Adipocyte (in vitro differentiated cells): ENCODE data around the gene NIPSNAP2.
"Not testable (repeated sequence)": the region's sequence is repeated elsewhere in the genome, so short reads cannot be mapped to it uniquely, and the experiment has no call there.

Source experiments
- DNase-seq: peaks from one replicate; pipeline ENCODE4 v3.0.0-alpha.2; 2015; ENCODE audit warnings: low read depth
- H3K27me3 ChIP-seq: replicated peaks from 2 replicates; pipeline ENCODE4 v1.7.0; 2013; ENCODE audit warnings: mild to moderate bottlenecking, low read length, moderate library complexity; ENCODE audit not compliant: control insufficient read depth, insufficient read depth
- H3K36me3 ChIP-seq: 2 replicates; pipeline ENCODE4 v1.7.0; 2013; ENCODE audit warnings: low read length, mild to moderate bottlenecking, moderate library complexity; ENCODE audit not compliant: control insufficient read depth, insufficient read depth, severe bottlenecking
- H3K4me1 ChIP-seq: 2 replicates; pipeline ENCODE4 v1.7.0; 2013; ENCODE audit warnings: mild to moderate bottlenecking, low read length, moderate library complexity; ENCODE audit not compliant: control insufficient read depth, insufficient read depth
- H3K4me3 ChIP-seq: 2 replicates; pipeline ENCODE4 v1.7.0; 2013; ENCODE audit warnings: mild to moderate bottlenecking, low read length, moderate library complexity
- H3K9ac ChIP-seq: 2 replicates; pipeline ENCODE4 v1.7.0; 2013; ENCODE audit warnings: mild to moderate bottlenecking, low read length, moderate library complexity
- H3K9me3 ChIP-seq: 2 replicates; pipeline ENCODE4 v1.7.0; 2013; ENCODE audit warnings: mild to moderate bottlenecking, low read length, moderate library complexity; ENCODE audit not compliant: control insufficient read depth

The NIPSNAP2 gene

DNA sequence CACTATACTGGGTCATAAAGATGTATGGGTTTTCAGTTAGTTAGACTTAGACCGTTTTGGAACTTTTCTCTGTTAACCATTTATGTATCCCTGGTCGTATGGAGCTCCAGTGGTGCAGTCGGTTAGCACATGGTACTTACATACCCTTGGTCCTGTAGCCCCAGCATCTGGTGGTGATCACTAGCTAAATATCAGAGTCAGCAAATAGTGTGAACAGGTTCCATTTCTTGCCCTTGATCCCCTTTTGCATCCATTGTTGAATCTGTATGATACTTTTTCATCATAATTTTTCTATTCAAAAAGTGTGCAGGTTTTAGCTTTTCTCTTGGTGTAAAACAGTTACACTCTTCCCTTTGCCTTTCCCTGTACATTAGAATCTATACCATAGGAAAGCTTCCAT lies 15.9 kb downstream of the NIPSNAP2 start:
- Histone ChIP-seq H3K9ac (no peak overlapping the region), H3K36me3 (peaks cover 70% of the 10 kb centered on the region), H3K4me3 (no peak overlapping the region), H3K4me1 (peaks cover 5% of the 10 kb centered on the region), H3K9me3 (no peaks in the 10 kb centered on the region), H3K27me3 (no peaks in the 10 kb centered on the region)
- DNase-seq = no peak

DNA sequence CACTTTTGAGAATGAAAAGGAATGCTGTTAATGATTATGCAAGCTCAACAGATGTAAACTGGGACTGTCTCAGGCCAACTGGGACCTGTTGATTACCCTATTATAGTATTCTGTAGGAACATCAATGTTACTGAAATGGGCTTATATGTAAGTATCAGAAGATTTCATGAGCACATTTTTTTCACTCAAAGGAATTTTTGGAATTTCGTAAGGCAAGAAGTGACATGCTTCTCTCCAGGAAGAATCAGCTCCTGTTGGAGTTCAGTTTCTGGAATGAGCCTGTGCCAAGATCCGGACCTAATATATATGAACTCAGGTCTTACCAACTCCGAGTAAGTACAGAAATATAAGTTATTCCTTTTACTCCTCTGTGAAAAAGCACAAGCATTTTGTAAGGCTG lies 19.2 kb downstream of the NIPSNAP2 start:
- Histone ChIP-seq H3K27me3 (no peaks in the 10 kb centered on the region), H3K9me3 (no peaks in the 10 kb centered on the region), H3K4me3 (no peak overlapping the region), H3K9ac (no peak overlapping the region), H3K4me1 (no peaks in the 10 kb centered on the region), H3K36me3 (peaks cover 76% of the 10 kb centered on the region)
- no peak for DNase-seq

DNA sequence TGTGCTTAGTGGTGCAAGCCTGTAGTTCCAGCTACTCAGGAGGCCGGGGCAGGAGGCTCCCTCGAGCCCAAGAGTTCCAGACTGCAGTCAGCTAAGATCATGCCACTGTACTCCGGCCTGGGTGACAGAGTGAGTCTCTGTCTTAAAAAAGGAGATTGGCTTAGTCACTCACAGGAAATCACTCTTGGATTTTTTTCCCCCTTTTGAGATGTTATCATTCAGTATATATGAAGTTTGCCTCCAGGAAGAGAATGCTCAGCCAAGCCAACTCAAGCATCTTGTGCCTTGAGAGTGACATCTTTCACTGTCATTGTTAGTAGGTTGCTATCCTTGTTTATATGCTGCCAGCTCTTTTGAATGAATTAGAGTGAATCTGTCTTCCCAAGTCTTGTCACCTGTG lies 28.0 kb downstream of the NIPSNAP2 start:
- no peak overlapping the region for H3K4me3 ChIP-seq
- no peaks in the 10 kb centered on the region for H3K9me3 ChIP-seq
- peaks cover 55% of the 10 kb centered on the region for H3K36me3 ChIP-seq
- no peak for DNase-seq
- H3K4me1 ChIP-seq = no peaks in the 10 kb centered on the region
- no peak overlapping the region for H3K9ac ChIP-seq
- H3K27me3 ChIP-seq = no peaks in the 10 kb centered on the region

DNA sequence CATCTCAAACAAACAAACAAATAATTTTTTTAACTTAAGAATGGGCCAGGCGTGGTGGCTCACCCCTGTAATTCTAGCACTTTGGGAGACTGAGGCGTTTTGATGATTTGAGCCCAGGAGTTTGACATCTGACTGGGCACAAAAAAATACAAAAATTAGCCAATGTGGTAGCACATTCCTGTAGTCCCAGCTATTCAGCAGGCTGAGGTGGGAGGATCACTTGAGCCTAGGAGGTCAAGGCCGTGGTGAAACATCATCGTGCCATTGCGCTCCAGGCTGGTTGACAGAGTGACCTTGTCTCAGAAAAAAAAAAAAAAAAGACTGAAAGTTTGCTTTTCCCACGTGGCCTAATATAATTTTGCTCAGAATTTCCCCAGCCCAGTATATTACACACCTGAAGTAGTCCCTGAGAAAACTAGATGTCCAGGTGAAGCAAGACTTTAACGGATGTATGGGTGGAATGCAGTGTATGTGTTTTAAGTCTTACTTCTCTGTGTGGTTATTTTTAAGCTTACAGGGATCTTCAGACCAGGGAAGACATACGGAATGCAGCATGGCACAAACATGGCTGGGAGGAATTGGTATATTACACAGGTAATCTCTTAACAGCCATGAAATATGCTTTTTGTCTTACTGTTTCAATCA lies 32.6 kb downstream of the NIPSNAP2 start:
- DNase-seq = no peak
- peaks cover 6% of the 10 kb centered on the region for H3K4me1 ChIP-seq
- H3K36me3 ChIP-seq = peaks cover 50% of the 10 kb centered on the region
- no peaks in the 10 kb centered on the region for H3K9me3 ChIP-seq
- no peak overlapping the region for H3K4me3 ChIP-seq
- no peaks in the 10 kb centered on the region for H3K27me3 ChIP-seq
- no peak overlapping the region for H3K9ac ChIP-seq

DNA sequence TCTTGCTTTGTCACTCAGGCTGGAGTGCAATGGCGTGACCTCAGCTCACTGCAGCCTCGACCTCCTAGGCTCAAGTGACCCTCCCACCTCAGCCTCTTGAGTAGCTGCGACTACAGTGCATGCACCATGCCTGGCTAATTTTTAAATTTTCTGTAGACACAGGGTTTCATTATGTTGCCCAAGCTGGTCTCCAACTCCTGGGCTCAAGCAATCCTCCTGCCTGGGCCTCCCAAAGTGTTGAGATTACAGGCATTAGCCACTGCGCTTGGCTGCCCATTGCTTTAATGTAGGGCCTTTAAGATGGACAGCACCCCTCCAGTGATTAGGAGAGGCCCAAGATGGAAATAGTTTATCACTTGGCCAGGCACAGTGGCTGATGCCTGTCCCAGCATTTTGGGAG lies 39.4 kb downstream of the NIPSNAP2 start:
- Histone ChIP-seq H3K9me3 (no peaks in the 10 kb centered on the region), H3K27me3 (no peaks in the 10 kb centered on the region), H3K4me3 (no peak overlapping the region), H3K9ac (no peak overlapping the region), H3K36me3 (peaks cover 8% of the 10 kb centered on the region), H3K4me1 (peaks cover 6% of the 10 kb centered on the region)
- no peak for DNase-seq

DNA sequence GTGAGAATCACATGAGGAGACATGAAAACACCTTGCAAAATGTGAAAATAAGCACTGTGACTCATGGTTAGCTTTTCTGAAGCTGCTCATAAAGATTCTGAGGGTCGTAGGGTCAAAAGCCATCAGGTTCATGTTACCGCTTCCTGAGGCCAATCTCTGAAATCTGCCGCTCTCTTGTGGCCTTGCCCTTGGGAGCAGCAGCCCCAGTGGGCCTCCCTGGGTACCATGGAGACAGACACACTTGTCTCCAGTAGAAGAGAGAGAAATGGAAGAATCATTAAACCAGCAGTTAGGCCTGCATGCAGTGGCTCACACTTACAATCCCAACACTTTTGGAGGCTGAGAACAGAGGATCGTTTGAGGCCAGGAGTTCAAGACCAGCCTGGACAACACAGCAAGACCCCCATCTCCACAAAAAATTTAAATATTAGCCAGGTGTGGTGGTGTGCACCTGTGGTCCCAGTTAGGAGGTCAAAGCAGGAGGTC lies 42.8 kb downstream of the NIPSNAP2 start:
- Histone ChIP-seq H3K27me3 (no peaks in the 10 kb centered on the region), H3K36me3 (peaks cover 5% of the 10 kb centered on the region), H3K4me3 (no peak overlapping the region), H3K9ac (no peak overlapping the region), H3K4me1 (no peaks in the 10 kb centered on the region), H3K9me3 (no peaks in the 10 kb centered on the region)
- DNase-seq = no peak

DNA sequence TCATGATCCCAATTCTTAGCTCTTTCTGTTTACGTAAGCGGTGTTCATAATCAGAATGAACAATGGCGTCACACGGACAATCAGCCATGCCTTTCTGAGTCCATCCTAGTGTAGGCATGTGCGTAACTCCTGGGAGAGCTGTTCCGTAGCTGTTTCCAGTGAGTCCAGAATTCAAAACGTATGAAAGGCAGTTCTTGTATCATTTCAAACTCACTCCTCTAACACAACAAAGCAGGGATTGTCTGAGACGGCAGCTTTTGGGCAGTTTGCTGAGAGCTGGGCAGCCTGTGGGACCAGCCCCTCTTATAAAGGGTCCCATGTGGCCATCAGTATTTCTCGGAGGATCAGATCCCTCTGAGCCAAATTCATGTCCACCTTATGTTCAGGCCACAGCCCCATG lies 43.5 kb downstream of the NIPSNAP2 start:
- Histone ChIP-seq H3K4me1 (no peaks in the 10 kb centered on the region), H3K27me3 (no peaks in the 10 kb centered on the region)

DNA sequence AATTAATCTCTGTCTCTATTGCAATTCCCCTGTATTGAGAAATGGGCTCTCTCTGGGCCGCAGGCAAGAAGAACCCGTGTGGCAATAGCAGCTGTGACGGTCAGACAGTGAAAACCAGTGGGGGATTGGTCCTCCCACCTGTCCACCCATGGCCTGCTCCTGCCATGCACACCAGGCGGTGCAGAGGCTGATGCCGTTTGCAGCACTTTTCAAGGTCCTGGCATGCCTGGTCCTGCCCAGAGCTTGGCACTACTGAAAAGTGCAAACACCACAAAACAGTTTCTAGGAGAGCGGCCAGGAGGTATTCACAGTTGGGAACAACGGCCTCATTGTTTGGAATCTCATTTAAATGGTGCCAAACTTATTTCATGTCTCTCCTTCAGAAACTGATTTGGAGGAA lies 45.3 kb downstream of the NIPSNAP2 start:
- peaks cover 14% of the 10 kb centered on the region for H3K36me3 ChIP-seq
- DNase-seq = no peak
- no peak overlapping the region for H3K4me3 ChIP-seq
- no peak overlapping the region for H3K9ac ChIP-seq
- no peaks in the 10 kb centered on the region for H3K9me3 ChIP-seq
- H3K4me1 ChIP-seq = no peaks in the 10 kb centered on the region
- no peaks in the 10 kb centered on the region for H3K27me3 ChIP-seq

More for the DNA sequence above, 43.5 kb downstream of the NIPSNAP2 start:
- no peak overlapping the region for H3K4me3 ChIP-seq
- no peak for DNase-seq
- H3K9me3 ChIP-seq = no peaks in the 10 kb centered on the region
- no peak overlapping the region for H3K9ac ChIP-seq
- H3K36me3 ChIP-seq = peaks cover 6% of the 10 kb centered on the region

DNA sequence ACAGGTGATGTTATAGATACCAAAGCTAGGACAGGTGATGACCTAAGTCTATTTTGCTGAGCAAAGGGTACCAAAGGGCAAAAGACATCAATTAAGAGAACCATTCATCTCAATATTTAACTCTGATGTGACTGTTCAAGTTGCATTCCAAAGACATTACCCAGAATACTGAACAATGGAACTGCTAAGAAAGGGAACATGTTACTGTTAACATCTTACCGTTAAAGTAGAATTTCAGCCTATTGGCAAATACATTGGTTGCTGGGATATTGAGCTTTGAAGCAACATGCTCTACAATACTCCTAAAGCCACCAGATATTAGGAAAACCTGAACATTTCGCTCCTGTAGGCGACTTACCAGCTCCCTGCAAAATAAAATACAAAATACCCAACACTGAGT lies 52.6 kb downstream of the NIPSNAP2 start:
- peaks cover 33% of the 10 kb centered on the region for H3K36me3 ChIP-seq
- H3K9ac ChIP-seq, H3K27me3 ChIP-seq, H3K9me3 ChIP-seq, H3K4me3 ChIP-seq, DNase-seq, H3K4me1 ChIP-seq: not testable (repeated sequence)

DNA sequence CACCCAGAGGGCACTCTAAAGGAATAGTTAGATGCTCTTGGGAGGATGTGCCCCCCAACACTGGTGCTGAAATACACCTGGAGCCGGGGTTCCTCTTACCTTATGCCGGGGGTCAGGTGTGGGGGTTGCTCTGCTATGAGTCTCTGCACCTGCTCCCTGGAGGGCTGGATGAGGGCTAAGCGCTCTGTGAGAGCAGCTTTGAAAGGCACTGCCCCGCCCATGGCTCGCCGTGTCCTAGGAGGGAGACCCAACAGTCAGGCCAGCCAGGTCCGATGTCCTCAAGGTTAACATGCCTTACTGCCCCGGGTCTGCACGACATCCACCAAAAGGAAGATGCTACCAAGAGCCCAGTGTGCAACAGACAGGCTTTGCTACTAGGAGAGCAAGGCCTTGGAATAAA lies 55.1 kb downstream of the NIPSNAP2 start:
- no peak for DNase-seq
- H3K9me3 ChIP-seq = no peaks in the 10 kb centered on the region
- no peak overlapping the region for H3K4me3 ChIP-seq
- no peaks in the 10 kb centered on the region for H3K27me3 ChIP-seq
- H3K36me3 ChIP-seq = peaks cover 22% of the 10 kb centered on the region
- H3K4me1 ChIP-seq = no peaks in the 10 kb centered on the region
- H3K9ac ChIP-seq = no peak overlapping the region

DNA sequence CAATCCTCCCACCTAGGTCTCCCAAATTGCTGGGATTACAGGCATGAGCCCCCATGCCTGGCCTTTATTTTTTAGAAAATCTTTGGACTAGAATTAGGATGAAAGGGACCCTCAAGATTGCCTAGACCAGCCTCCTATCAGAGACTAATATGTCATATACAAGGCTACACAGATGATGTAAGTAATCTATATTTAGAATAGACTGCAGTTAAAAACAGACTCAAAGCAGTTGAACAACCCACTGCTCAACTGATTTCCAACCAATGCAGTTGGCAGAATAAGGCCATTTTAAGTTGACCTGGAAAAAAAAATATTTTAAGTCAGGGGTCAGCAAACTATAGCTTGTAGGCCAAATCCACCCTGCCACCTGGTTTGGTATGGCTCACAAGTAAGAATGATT lies 59.1 kb downstream of the NIPSNAP2 start:
- Histone ChIP-seq H3K4me1 (no peaks in the 10 kb centered on the region), H3K9ac (no peak overlapping the region), H3K9me3 (no peaks in the 10 kb centered on the region), H3K4me3 (no peak overlapping the region), H3K27me3 (no peaks in the 10 kb centered on the region), H3K36me3 (peaks cover 15% of the 10 kb centered on the region)
- no peak for DNase-seq

DNA sequence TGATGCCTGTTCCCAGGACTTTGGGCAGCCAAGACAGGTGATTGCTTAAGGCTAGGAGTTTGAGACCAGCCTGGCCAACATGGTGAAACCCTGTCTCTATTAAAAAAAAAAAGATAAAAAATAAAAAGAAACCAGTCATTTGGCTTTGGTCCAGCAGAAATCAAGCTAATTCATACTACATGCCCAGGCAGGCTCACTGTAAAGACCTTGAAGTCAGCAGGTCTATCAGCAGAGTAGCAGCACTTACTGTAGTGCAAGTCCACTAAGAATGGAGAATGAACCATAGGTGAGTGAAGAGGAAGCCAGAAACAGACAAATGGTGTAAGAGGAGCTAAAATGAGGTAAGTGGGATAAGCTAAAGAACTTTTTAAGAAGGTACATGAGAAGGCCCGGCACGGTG lies 62.2 kb downstream of the NIPSNAP2 start:
- Histone ChIP-seq H3K4me1 (peaks cover under 1% of the 10 kb centered on the region), H3K9ac (no peak overlapping the region), H3K9me3 (no peaks in the 10 kb centered on the region), H3K36me3 (peaks cover 11% of the 10 kb centered on the region), H3K27me3 (no peaks in the 10 kb centered on the region), H3K4me3 (no peak overlapping the region)
- DNase-seq = peak; percentile 3
